Keratinocyte (primary cell): ENCODE data around the gene HTRA1. TPM values are rescaled to one million over a fixed set of nuclear protein-coding genes. Genes with fewer than 3 reads are reported as not detected.

ENCODE experiments used
- DNase-seq: peaks from one replicate; pipeline ENCODE4 v3.0.0-alpha.2; 2011; ENCODE audit warnings: low read depth, missing footprints, low spot score
- FAIRE-seq: peaks from 2 replicates; lab custom pipeline; 2011; peaks lifted over from hg19 to GRCh38; lab: Jason Lieb, UNC
- H2AFZ ChIP-seq: 2 replicates; pipeline ENCODE4 v1.6.0; 2012; ENCODE audit warnings: low read length, control low read depth, inconsistent platforms; ENCODE audit not compliant: control insufficient read depth
- H3K27ac ChIP-seq: 2 replicates; pipeline ENCODE4 v1.5.1; 2011; ENCODE audit warnings: low read length; ENCODE audit not compliant: control insufficient read depth, insufficient read depth
- H3K27me3 ChIP-seq: 3 replicates; pipeline ENCODE4 v1.6.0; 2011; ENCODE audit warnings: low read length; ENCODE audit not compliant: control insufficient read depth, insufficient read depth; ENCODE audit errors: extremely low read depth
- H3K36me3 ChIP-seq, 2 experiments: 2 replicates in 1 of 2; 3 replicates in 1 of 2; pipeline ENCODE4 v1.5.1; 2011; ENCODE audit warnings: low read length in 2 of 2, mild to moderate bottlenecking in 1 of 2; ENCODE audit not compliant: control insufficient read depth in 2 of 2, insufficient read depth in 2 of 2; ENCODE audit errors: extremely low read depth in 1 of 2
- H3K4me1 ChIP-seq: 3 replicates; pipeline ENCODE4 v1.5.1; 2011; ENCODE audit warnings: low read length; ENCODE audit not compliant: control insufficient read depth, insufficient read depth; ENCODE audit errors: extremely low read depth
- H3K4me2 ChIP-seq: 3 replicates; pipeline ENCODE4 v1.6.0; 2011; ENCODE audit warnings: low read depth, low read length; ENCODE audit not compliant: control insufficient read depth, insufficient read depth; ENCODE audit errors: extremely low read depth
- H3K4me3 ChIP-seq, 3 experiments: fragments of 200-600 bp in 1 of 3; sonication (generic) in 1 of 3; 2 replicates in 2 of 3; 3 replicates in 1 of 3; pipeline ENCODE4 v1.5.1; 2011 to 2016; ENCODE audit warnings: low read length in 3 of 3, mild to moderate bottlenecking in 3 of 3, control low read depth in 2 of 3, inconsistent platforms in 1 of 3, low read depth in 1 of 3, mixed read lengths in 1 of 3, mixed run types in 1 of 3, moderate library complexity in 1 of 3; ENCODE audit not compliant: control insufficient read depth in 2 of 3, insufficient read depth in 2 of 3; ENCODE audit errors: extremely low read depth in 1 of 3
- H3K79me2 ChIP-seq: 2 replicates; pipeline ENCODE4 v1.6.0; 2012; ENCODE audit warnings: low read length; ENCODE audit not compliant: control insufficient read depth, insufficient read depth
- H3K9ac ChIP-seq: 3 replicates; pipeline ENCODE4 v1.6.0; 2011; ENCODE audit warnings: low read length; ENCODE audit not compliant: control insufficient read depth, insufficient read depth; ENCODE audit errors: extremely low read depth
- H3K9me1 ChIP-seq: 3 replicates; pipeline ENCODE4 v1.6.0; 2011; ENCODE audit warnings: low read length; ENCODE audit not compliant: control insufficient read depth, insufficient read depth; ENCODE audit errors: extremely low read depth
- H3K9me3 ChIP-seq: 2 replicates; pipeline ENCODE4 v1.5.1; 2012; ENCODE audit warnings: low read depth, low read length; ENCODE audit not compliant: control insufficient read depth
- H4K20me1 ChIP-seq: 3 replicates; pipeline ENCODE4 v1.6.0; 2011; ENCODE audit warnings: low read length; ENCODE audit not compliant: control insufficient read depth, insufficient read depth; ENCODE audit errors: extremely low read depth
- EZH2 ChIP-seq: IDR thresholded peaks from one replicate; pipeline ENCODE4 v1.6.1; 2012; ENCODE audit warnings: inconsistent platforms, mild to moderate bottlenecking, low read length, moderate library complexity
- dilution Hi-C: fragments of 300-500 bp; cut with MboI; formaldehyde crosslinking; loops from one replicate; pipeline ENCODE4 v1.7.0; 2020; ENCODE audit warnings: low sequenced_read_pairs; ENCODE audit not compliant: extremely low pct_ligation_motif_present
- polyA plus RNA-seq, 5 experiments: library from polyadenylated mRNA; depleted of rRNA in 3 of 5; stranded (reverse) in 3 of 5; stranded (forward) in 1 of 5; unstranded in 1 of 5; fragments of >200 nt; gene quantifications; 1 replicate in 1 of 5; 2 replicates in 3 of 5; 3 replicates in 1 of 5; pipeline versions ENCODE4 v1.2.1 to v1.2.3, GENCODE V29; 2011 to 2012; ENCODE audit warnings: missing spikeins in 2 of 5, low read depth in 1 of 5, low replicate concordance in 1 of 5
- TF ChIP-seq, protein P1 (sequence below), 3 experiments: IDR thresholded peaks in 1 of 3; conservative IDR thresholded peaks in 1 of 3; optimal IDR thresholded peaks in 1 of 3; 2 replicates in 2 of 3; 3 replicates in 1 of 3; pipeline versions ENCODE3 to v1.5.1; 2011; ENCODE audit warnings: low read length in 3 of 3, mild to moderate bottlenecking in 3 of 3, moderate library complexity in 2 of 3, control low read depth in 1 of 3, inconsistent platforms in 1 of 3; ENCODE audit not compliant: insufficient read depth in 2 of 3; ENCODE audit errors: extremely low read depth in 1 of 3

HTRA1 gene
- polyA plus RNA-seq, 1 donor (not counting 4 experiments of a cell fraction or from before 2014, with no cell fraction given) = 412 TPM

DNA sequence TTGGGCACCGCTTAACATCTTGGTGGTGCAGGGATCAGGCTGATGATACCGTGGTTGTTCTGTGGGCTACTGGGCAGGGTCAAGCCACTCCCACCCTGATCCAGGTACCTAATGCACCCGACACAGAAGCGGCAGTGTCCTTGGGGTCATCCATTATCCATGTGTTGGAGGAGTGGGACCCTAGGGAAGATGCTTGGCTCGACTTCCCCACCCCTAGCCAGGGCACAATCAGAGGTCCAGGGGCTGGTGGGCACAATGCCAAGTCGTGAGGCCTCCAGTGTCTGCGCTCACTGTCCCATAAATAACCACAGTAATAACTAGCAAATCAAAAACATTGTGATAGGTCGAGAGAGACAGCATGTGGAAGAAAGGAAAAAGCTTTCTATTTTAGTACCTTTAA lies 37.7 kb downstream of the HTRA1 start:
- Histone ChIP-seq H3K9ac (no peak overlapping the region), H3K4me2 (no peak overlapping the region), H3K9me1 (no peaks in the 10 kb centered on the region), H2AFZ (no peak overlapping the region), H4K20me1 (no peaks in the 10 kb centered on the region), H3K79me2 (peaks cover 3% of the 10 kb centered on the region), H3K4me3 (no peak overlapping the region), H3K4me1 (peaks cover 26% of the 10 kb centered on the region), H3K9me3 (no peaks in the 10 kb centered on the region), H3K27me3 (no peaks in the 10 kb centered on the region), H3K36me3 (peaks cover 10 to 25% of the 10 kb centered on the region in 2 experiments), H3K27ac (no peak overlapping the region)
- DNase-seq = no peak
- no peak for FAIRE-seq
- dilution Hi-C loops = no loop called here
- TF ChIP-seq, protein P1, sequence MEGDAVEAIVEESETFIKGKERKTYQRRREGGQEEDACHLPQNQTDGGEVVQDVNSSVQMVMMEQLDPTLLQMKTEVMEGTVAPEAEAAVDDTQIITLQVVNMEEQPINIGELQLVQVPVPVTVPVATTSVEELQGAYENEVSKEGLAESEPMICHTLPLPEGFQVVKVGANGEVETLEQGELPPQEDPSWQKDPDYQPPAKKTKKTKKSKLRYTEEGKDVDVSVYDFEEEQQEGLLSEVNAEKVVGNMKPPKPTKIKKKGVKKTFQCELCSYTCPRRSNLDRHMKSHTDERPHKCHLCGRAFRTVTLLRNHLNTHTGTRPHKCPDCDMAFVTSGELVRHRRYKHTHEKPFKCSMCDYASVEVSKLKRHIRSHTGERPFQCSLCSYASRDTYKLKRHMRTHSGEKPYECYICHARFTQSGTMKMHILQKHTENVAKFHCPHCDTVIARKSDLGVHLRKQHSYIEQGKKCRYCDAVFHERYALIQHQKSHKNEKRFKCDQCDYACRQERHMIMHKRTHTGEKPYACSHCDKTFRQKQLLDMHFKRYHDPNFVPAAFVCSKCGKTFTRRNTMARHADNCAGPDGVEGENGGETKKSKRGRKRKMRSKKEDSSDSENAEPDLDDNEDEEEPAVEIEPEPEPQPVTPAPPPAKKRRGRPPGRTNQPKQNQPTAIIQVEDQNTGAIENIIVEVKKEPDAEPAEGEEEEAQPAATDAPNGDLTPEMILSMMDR (optimal IDR thresholded peaks at IDR 0.05 in 1 of 3, IDR thresholded peaks at IDR 0.05 in 1 of 3, conservative IDR thresholded peaks at IDR 0.05 in 1 of 3; ENCODE audit: extremely low read depth in 1 of 3, insufficient read depth in 2 of 3, low read length in 3 of 3) = no peak
- TF ChIP-seq EZH2 = no peak

DNA sequence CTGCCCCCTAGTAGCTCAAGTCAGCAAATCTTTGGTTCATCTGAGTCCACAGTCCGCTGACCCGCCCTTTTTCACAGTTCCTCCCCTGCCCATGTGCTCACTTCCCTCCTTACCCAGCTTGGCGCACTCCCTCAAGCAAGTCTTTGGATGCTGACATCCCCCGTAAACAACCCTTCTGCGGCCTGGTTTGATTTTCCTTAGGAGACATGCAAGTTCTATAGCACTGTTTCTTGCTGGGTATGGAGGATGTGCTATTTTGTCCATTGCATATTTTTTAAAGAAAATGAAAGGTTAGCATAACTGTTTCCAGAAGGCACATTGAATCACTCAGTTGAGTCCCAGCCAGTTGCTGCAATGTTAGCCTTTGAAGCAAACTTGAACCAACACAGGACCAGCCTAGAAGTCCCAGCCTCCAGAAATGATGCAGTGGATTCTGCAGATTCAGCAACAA lies 38.2 kb downstream of the HTRA1 start:
- Histone ChIP-seq H4K20me1 (no peaks in the 10 kb centered on the region), H3K9me1 (no peaks in the 10 kb centered on the region), H3K4me3 (no peak overlapping the region), H2AFZ (no peak overlapping the region), H3K27ac (no peak overlapping the region), H3K9ac (no peak overlapping the region), H3K27me3 (no peaks in the 10 kb centered on the region), H3K4me2 (no peak overlapping the region), H3K4me1 (peaks cover 24% of the 10 kb centered on the region), H3K79me2 (peaks cover 3% of the 10 kb centered on the region), H3K36me3 (peaks cover 14 to 25% of the 10 kb centered on the region in 2 experiments), H3K9me3 (no peaks in the 10 kb centered on the region)
- TF ChIP-seq EZH2 = no peak
- TF ChIP-seq, protein P1 (optimal IDR thresholded peaks at IDR 0.05 in 1 of 3, IDR thresholded peaks at IDR 0.05 in 1 of 3, conservative IDR thresholded peaks at IDR 0.05 in 1 of 3; ENCODE audit: extremely low read depth in 1 of 3, insufficient read depth in 2 of 3, low read length in 3 of 3) = no peak
- no peak for DNase-seq
- no peak for FAIRE-seq
- dilution Hi-C loops = no loop called here
